GM23248 (cell line): ENCODE results near the gene ELMO1. TPM values are rescaled to one million over a fixed set of nuclear protein-coding genes. Genes with fewer than 3 reads are reported as not detected.
A peak's percentile ranks its signal among the peaks of the same experiment; 100 is the strongest.

Experiments used
- DNase-seq: peaks from one replicate; pipeline ENCODE4 v3.0.0-alpha.2; 2015
- H2AFZ ChIP-seq: fragments of 200-600 bp; sonication (generic); 2 replicates; pipeline ENCODE4 v1.6.1; 2016; ENCODE audit warnings: antibody characterized with exemption
- H3F3A ChIP-seq: fragments of 200-600 bp; sonication (generic); 2 replicates; pipeline ENCODE4 v1.6.1; 2016; ENCODE audit warnings: mild to moderate bottlenecking, antibody characterized with exemption, mixed run types; ENCODE audit not compliant: insufficient read depth
- H3K27ac ChIP-seq: fragments of 200-600 bp; sonication (generic); 2 replicates; pipeline ENCODE4 v1.5.1; 2016; ENCODE audit warnings: mild to moderate bottlenecking
- H3K27me3 ChIP-seq: fragments of 200-600 bp; sonication (generic); replicated peaks from 2 replicates; pipeline ENCODE4 v1.6.1; 2016; ENCODE audit warnings: mild to moderate bottlenecking; ENCODE audit not compliant: insufficient read depth
- H3K36me3 ChIP-seq: fragments of 200-600 bp; sonication (generic); 2 replicates; pipeline ENCODE4 v1.6.1; 2016; ENCODE audit warnings: low read depth, mild to moderate bottlenecking
- H3K4me1 ChIP-seq: fragments of 200-600 bp; sonication (generic); 2 replicates; pipeline ENCODE4 v1.6.1; 2016; ENCODE audit warnings: mild to moderate bottlenecking; ENCODE audit not compliant: insufficient read depth
- H3K4me2 ChIP-seq: fragments of 200-600 bp; sonication (generic); one replicate; pipeline ENCODE4 v1.6.1; 2016; ENCODE audit warnings: mild to moderate bottlenecking; ENCODE audit not compliant: unreplicated experiment
- H3K4me3 ChIP-seq: fragments of 200-600 bp; sonication (generic); 2 replicates; pipeline ENCODE4 v1.5.1; 2016; ENCODE audit warnings: mild to moderate bottlenecking
- H3K79me2 ChIP-seq: fragments of 200-600 bp; sonication (generic); 2 replicates; pipeline ENCODE4 v1.6.1; 2016; ENCODE audit warnings: mild to moderate bottlenecking; ENCODE audit not compliant: insufficient read depth
- H3K9ac ChIP-seq: fragments of 200-600 bp; sonication (generic); 2 replicates; pipeline ENCODE4 v1.6.1; 2016; ENCODE audit warnings: mild to moderate bottlenecking
- H3K9me2 ChIP-seq: fragments of 200-600 bp; sonication (generic); 2 replicates; pipeline ENCODE4 v1.6.1; 2016; ENCODE audit warnings: mixed run types, mild to moderate bottlenecking, moderate library complexity; ENCODE audit not compliant: insufficient read depth
- H3K9me3 ChIP-seq: fragments of 200-600 bp; sonication (generic); one replicate; pipeline ENCODE4 v1.6.1; 2017; ENCODE audit warnings: low read depth
- H4K20me1 ChIP-seq: fragments of 200-600 bp; sonication (generic); 2 replicates; pipeline ENCODE4 v1.6.0; 2016; ENCODE audit not compliant: insufficient read depth
- EZH2 ChIP-seq: fragments of 200-600 bp; sonication (generic); IDR thresholded peaks from 2 replicates; pipeline ENCODE4 v1.6.1; 2018; ENCODE audit warnings: antibody characterized with exemption, mild to moderate bottlenecking; ENCODE audit not compliant: insufficient read depth, poor library complexity, severe bottlenecking
- EZH2phosphoT487 ChIP-seq: fragments of 200-600 bp; sonication (generic); IDR thresholded peaks from 2 replicates; pipeline ENCODE4 v1.6.1; 2018; ENCODE audit warnings: antibody characterized with exemption, moderate library complexity, mild to moderate bottlenecking, low read depth; ENCODE audit not compliant: insufficient read depth
- WGBS, 2 experiments: methylation state at CpG; one replicate each; pipeline ENCODE4 v1.1.6; 2015 to 2017; ENCODE audit warnings: low lambda C conversion rate in 2 of 2, low coverage in 1 of 2; ENCODE audit errors: missing lambda C conversion rate in 2 of 2; 5-methylcytosine and 5-hydroxymethylcytosine counted together
- in situ Hi-C: fragments of 300-500 bp; cut with MboI; formaldehyde crosslinking; loops from 2 replicates; pipeline ENCODE4 v1.15.0; 2020
- polyA plus RNA-seq: library from polyadenylated mRNA; unstranded; fragments of >200 nt; fragmentation: Nextera tagmentation; extraction: Ambion mirVana; gene quantifications from 2 replicates; pipeline ENCODE4 v1.2.1, GENCODE V29; 2016
- total RNA-seq: library from RNA; depleted of rRNA; stranded (reverse); fragments of >200 nt; shearing (Covaris generic); gene quantifications from 2 replicates; pipeline ENCODE4 v1.2.3, GENCODE V29; 2014

Gene ELMO1
- total and polyA plus RNA-seq, 2 experiments from 2014 or later, result not detected

DNA sequence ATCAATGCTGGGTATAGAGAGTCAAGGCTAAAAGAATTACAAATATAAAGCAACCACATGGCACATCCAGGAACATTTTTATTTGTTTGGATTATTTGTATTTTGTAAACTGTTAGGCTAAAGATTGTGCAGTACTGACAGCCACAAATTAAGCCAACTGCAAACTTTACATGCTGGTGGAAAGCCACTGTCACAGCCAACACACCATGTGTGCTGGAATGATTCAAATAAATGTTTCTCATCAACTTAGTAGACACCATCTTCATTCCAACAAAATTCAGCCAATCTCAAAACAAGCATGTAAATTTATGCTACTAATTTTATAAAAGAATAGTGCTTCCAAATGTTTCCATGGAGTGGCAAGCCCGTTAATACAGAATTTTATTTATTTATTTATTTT, 211.8 kb downstream of the ELMO1 start:
- 0% methylated on average over 1 of the region's 1 CpG for WGBS, 2 experiments
- H3K27ac ChIP-seq, result no peak overlapping the region
- no peaks in the 10 kb centered on the region for H3K79me2 ChIP-seq
- H3K36me3 ChIP-seq, result no peaks in the 10 kb centered on the region
- peaks cover 6% of the 10 kb centered on the region; the same call in 1 of the 2 replicates for H3K27me3 ChIP-seq
- H4K20me1 ChIP-seq, result no peaks in the 10 kb centered on the region
- H3K4me3 ChIP-seq, result no peak overlapping the region
- H2AFZ ChIP-seq, result no peak overlapping the region
- H3K9me2 ChIP-seq, result no peaks in the 10 kb centered on the region
- in situ Hi-C loops, result no loop called here
- H3K4me2 ChIP-seq, result no peak overlapping the region
- no peaks in the 10 kb centered on the region for H3K9me3 ChIP-seq
- TF ChIP-seq EZH2 (no peak), EZH2phosphoT487 (no peak)
- H3K4me1 ChIP-seq, result no peaks in the 10 kb centered on the region
- H3K9ac ChIP-seq, result no peak overlapping the region
- no peak for DNase-seq
- H3F3A ChIP-seq, result no peaks in the 10 kb centered on the region

DNA sequence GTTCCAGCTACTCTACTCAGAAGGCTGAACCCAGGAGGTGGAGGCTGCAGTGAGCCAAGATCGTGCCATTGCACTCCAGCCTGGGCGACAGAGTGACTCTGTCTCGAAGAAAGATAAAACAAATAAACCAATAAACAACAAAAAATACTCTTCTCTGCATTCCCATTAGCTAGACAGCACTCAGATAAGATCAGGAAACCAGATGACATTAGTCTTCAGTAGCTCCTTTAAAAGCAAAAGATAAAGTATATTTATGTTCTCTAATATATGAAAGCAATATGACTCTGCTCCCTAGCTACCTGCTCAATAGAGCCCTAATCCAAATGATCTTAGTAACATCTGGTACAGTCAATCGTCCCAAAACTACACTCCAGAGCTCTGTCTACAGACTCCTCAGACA, 212.9 kb downstream of the ELMO1 start:
- TF ChIP-seq EZH2, result no peak
- TF ChIP-seq EZH2phosphoT487, result no peak
- no peak overlapping the region for H3K27ac ChIP-seq
- WGBS, 2 experiments, result 36 to 42% methylated on average over 4 of the region's 4 CpGs

DNA sequence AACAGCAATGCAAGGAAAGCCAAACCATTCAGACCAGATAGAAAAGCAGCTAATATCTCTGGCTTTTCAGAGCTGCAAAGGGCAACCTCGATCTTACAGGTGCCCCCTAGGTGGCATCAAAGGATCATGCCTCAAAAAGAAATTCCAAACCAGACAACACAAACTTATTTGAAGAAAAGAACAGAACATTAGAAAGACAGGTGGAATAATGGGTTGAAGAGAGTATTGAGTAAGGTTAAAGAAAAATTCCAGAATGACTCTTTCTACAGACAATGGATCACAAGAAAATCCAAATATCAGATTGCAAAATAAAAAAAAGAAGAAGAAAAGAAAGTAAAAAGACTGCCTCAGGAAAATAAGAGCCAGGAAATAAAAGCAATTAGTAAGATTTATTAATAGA, 213.7 kb downstream of the ELMO1 start:
- Histone ChIP-seq H3K36me3 (no peaks in the 10 kb centered on the region), H3F3A (no peaks in the 10 kb centered on the region), H3K9me2 (no peaks in the 10 kb centered on the region), H3K79me2 (no peaks in the 10 kb centered on the region), H3K27me3 (peaks cover 6% of the 10 kb centered on the region; the same call in 1 of the 2 replicates), H2AFZ (no peak overlapping the region), H3K9me3 (no peaks in the 10 kb centered on the region), H3K9ac (no peak overlapping the region), H3K4me3 (no peak overlapping the region), H4K20me1 (no peaks in the 10 kb centered on the region), H3K4me2 (no peak overlapping the region), H3K27ac (no peak overlapping the region), H3K4me1 (no peaks in the 10 kb centered on the region)
- whole genome bisulfite sequencing, 2 experiments, result 0% methylated on average over 1 of the region's 1 CpG
- no peak for TF ChIP-seq EZH2
- TF ChIP-seq EZH2phosphoT487, result no peak
- in situ Hi-C loops, result no loop called here
- DNase-seq, result peak; percentile 34

More for the DNA sequence above, 212.9 kb downstream of the ELMO1 start:
- DNase-seq, result no peak
- no peak overlapping the region for H3K4me2 ChIP-seq
- no peaks in the 10 kb centered on the region for H3K36me3 ChIP-seq
- H3K9me3 ChIP-seq, result no peaks in the 10 kb centered on the region
- no peaks in the 10 kb centered on the region for H3K4me1 ChIP-seq
- no peaks in the 10 kb centered on the region for H3K9me2 ChIP-seq
- no peak overlapping the region for H3K4me3 ChIP-seq
- H3K27me3 ChIP-seq, result peaks cover 6% of the 10 kb centered on the region; the same call in 1 of the 2 replicates
- H3F3A ChIP-seq, result no peaks in the 10 kb centered on the region
- H3K9ac ChIP-seq, result no peak overlapping the region
- H3K79me2 ChIP-seq, result no peaks in the 10 kb centered on the region
- in situ Hi-C loops, result no loop called here
- H4K20me1 ChIP-seq, result no peaks in the 10 kb centered on the region
- H2AFZ ChIP-seq, result no peak overlapping the region

DNA sequence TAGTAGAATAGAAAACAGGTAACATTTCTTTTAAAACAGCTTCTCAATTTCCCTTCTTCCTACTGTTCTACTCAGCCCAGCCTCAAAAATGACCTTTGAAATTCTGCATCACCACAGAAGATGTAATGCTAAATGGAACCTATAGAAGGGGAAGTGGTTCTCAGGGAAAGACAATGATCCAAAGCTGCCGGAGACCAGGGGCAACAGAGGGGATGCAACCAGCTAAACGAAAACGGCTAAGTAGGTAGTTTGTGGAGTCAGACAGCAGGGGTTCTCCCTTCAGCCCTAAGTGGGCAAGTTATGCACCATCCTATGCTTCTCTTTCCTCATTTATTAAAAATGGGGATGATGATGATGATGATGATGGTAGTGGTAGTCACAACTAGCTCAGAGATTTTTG, 214.3 kb downstream of the ELMO1 start:
- Histone ChIP-seq H3K9me3 (no peaks in the 10 kb centered on the region), H3K36me3 (no peaks in the 10 kb centered on the region), H3K27me3 (peaks cover 6% of the 10 kb centered on the region; the same call in 1 of the 2 replicates), H2AFZ (no peak overlapping the region), H3K27ac (no peak overlapping the region), H4K20me1 (no peaks in the 10 kb centered on the region), H3K79me2 (no peaks in the 10 kb centered on the region), H3F3A (no peaks in the 10 kb centered on the region), H3K9me2 (no peaks in the 10 kb centered on the region), H3K4me3 (no peak overlapping the region), H3K4me2 (no peak overlapping the region), H3K9ac (no peak overlapping the region), H3K4me1 (no peaks in the 10 kb centered on the region)
- in situ Hi-C loops, result no loop called here
- 35 to 41% methylated on average over 3 of the region's 3 CpGs for WGBS, 2 experiments
- DNase-seq, result no peak
- TF ChIP-seq EZH2phosphoT487, result no peak

DNA sequence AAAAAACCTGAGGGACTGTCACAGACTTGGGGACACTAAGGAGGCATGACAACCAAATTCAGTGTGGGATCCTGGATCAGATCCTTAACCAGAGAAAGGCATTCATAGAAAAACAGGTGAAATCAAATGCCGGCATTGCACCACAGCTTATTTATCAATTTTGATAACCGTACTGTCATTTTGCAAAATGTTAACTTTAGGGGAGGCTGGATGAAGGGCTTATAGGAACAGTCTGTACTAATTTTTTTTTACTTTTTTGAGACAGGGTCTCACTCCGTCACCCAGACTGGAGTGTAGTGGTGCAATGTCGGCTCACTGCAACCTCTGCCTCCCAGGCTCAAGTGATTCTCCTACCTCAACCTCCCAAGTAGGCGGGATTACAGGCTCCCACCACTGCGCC, 217.1 kb downstream of the ELMO1 start:
- Histone ChIP-seq H3K9me2 (no peaks in the 10 kb centered on the region), H4K20me1 (no peaks in the 10 kb centered on the region)
- WGBS, 2 experiments, result 72 to 79% methylated on average over 6 of the region's 6 CpGs

More for the DNA sequence above, 217.1 kb downstream of the ELMO1 start:
- no peaks in the 10 kb centered on the region for H3K9me3 ChIP-seq
- DNase-seq, result no peak
- H3K27ac ChIP-seq, result no peak overlapping the region
- no peak overlapping the region for H3K4me3 ChIP-seq
- no peaks in the 10 kb centered on the region for H3K36me3 ChIP-seq
- in situ Hi-C loops, result no loop called here
- TF ChIP-seq EZH2phosphoT487 (no peak), EZH2 (no peak)
- no peak overlapping the region for H3K4me2 ChIP-seq
- no peaks in the 10 kb centered on the region for H3K79me2 ChIP-seq
- H3K9ac ChIP-seq, result no peak overlapping the region
- H3K4me1 ChIP-seq, result no peaks in the 10 kb centered on the region
- no peaks in the 10 kb centered on the region for H3F3A ChIP-seq
- H2AFZ ChIP-seq, result no peak overlapping the region
- peaks cover 6% of the 10 kb centered on the region; the same call in 1 of the 2 replicates for H3K27me3 ChIP-seq
